ENCODE results near the gene PAK1.

DNA sequence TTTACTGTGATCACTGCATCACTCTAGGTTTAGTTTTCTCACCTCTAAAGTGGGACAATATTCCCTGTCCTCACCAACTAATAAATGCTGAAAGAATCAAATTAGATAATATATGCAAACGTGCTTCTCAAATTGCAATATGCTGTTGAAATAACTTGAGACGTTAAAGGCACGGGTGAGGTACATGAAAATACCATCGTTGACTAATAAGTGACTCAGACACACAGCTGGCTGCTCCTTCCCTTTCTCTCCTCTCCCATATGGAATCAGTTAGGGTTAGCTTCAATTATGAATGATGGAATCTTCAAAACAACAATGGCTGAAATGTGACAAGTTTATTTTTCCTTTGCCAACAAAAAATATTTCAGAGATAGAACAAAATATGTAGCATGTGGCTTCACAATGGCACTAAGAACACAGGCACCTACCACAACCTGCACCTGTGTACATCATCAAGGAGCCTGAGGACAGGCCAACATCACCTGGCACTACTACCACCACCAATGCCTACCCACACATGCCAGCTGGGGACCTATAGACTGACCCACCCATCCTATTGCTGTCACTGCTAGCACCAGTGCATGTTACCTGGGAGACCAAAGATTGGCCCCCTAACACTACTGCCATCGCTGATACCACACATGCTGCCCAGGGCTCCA, 186.2 kb downstream of the PAK1 start:
- TF ChIP-seq POLR2A (IDR thresholded peaks at IDR 0.05) = no peak
- TF ChIP-seq, protein P1, sequence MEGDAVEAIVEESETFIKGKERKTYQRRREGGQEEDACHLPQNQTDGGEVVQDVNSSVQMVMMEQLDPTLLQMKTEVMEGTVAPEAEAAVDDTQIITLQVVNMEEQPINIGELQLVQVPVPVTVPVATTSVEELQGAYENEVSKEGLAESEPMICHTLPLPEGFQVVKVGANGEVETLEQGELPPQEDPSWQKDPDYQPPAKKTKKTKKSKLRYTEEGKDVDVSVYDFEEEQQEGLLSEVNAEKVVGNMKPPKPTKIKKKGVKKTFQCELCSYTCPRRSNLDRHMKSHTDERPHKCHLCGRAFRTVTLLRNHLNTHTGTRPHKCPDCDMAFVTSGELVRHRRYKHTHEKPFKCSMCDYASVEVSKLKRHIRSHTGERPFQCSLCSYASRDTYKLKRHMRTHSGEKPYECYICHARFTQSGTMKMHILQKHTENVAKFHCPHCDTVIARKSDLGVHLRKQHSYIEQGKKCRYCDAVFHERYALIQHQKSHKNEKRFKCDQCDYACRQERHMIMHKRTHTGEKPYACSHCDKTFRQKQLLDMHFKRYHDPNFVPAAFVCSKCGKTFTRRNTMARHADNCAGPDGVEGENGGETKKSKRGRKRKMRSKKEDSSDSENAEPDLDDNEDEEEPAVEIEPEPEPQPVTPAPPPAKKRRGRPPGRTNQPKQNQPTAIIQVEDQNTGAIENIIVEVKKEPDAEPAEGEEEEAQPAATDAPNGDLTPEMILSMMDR (IDR thresholded peaks at IDR 0.05) = no peak
